OCI-LY1 (cell line): Measurements from ENCODE around the gene DBH.
"Not testable (repeated sequence)": the region's sequence is repeated elsewhere in the genome, so short reads cannot be mapped to it uniquely, and the experiment has no call there.

ENCODE experiments used
- H2AFZ ChIP-seq: fragments of 200-600 bp; sonication (generic), shearing (Covaris generic); 2 replicates; pipeline ENCODE4 v1.6.0; 2014; ENCODE audit warnings: antibody characterized with exemption, mild to moderate bottlenecking, low read length
- H3F3A ChIP-seq: fragments of 200-600 bp; sonication (generic), shearing (Covaris generic); 2 replicates; pipeline ENCODE4 v1.6.0; 2014; ENCODE audit warnings: mild to moderate bottlenecking, antibody characterized with exemption, low read length, moderate library complexity; ENCODE audit not compliant: insufficient read depth
- H3K27ac ChIP-seq: fragments of 200-600 bp; sonication (generic); 2 replicates; pipeline ENCODE4 v1.5.1; 2014; ENCODE audit warnings: low read length, mixed run types, mild to moderate bottlenecking, low read depth; ENCODE audit not compliant: poor library complexity, severe bottlenecking
- H3K27me3 ChIP-seq: fragments of 200-600 bp; sonication (generic); 2 replicates; pipeline ENCODE4 v1.6.0; 2014; ENCODE audit warnings: antibody characterized with exemption, mild to moderate bottlenecking, low read length, moderate library complexity; ENCODE audit not compliant: insufficient read depth
- H3K36me3 ChIP-seq: fragments of 200-600 bp; sonication (generic); 2 replicates; pipeline ENCODE4 v1.6.1; 2014; ENCODE audit warnings: mild to moderate bottlenecking, antibody characterized with exemption, low read length, moderate library complexity, mixed read lengths; ENCODE audit not compliant: insufficient read depth
- H3K4me1 ChIP-seq: fragments of 200-600 bp; sonication (generic); 2 replicates; pipeline ENCODE4 v1.5.1; 2014; ENCODE audit warnings: mild to moderate bottlenecking, low read length, moderate library complexity; ENCODE audit not compliant: insufficient read depth, severe bottlenecking
- H3K4me2 ChIP-seq: fragments of 200-600 bp; sonication (generic), shearing (Covaris generic); 2 replicates; pipeline ENCODE4 v1.6.1; 2014; ENCODE audit warnings: low read length
- H3K4me3 ChIP-seq: fragments of 200-600 bp; sonication (generic); 2 replicates; pipeline ENCODE4 v1.5.1; 2014; ENCODE audit warnings: low read length, low read depth, mild to moderate bottlenecking, mixed read lengths; ENCODE audit not compliant: poor library complexity, severe bottlenecking
- H3K79me2 ChIP-seq: fragments of 200-600 bp; shearing (Covaris generic); 2 replicates; pipeline ENCODE4 v1.6.1; 2016; ENCODE audit warnings: mixed run types, low read length, mixed read lengths; ENCODE audit not compliant: insufficient read depth
- H3K9ac ChIP-seq: fragments of 200-600 bp; sonication (generic), shearing (Covaris generic); 2 replicates; pipeline ENCODE4 v1.6.1; 2014; ENCODE audit warnings: mild to moderate bottlenecking, low read length, mixed read lengths
- H3K9me2 ChIP-seq: fragments of 200-600 bp; sonication (generic), shearing (Covaris generic); 2 replicates; pipeline ENCODE4 v1.6.1; 2014; ENCODE audit warnings: low read depth, mild to moderate bottlenecking, low read length, mixed read lengths
- H3K9me3 ChIP-seq: fragments of 200-600 bp; shearing (Covaris generic); 2 replicates; pipeline ENCODE4 v1.6.1; 2014; ENCODE audit warnings: low read length, mixed read lengths
- H4K20me1 ChIP-seq: fragments of 200-600 bp; sonication (generic), shearing (Covaris generic); 2 replicates; pipeline ENCODE4 v1.6.0; 2016; ENCODE audit warnings: mild to moderate bottlenecking, low read length; ENCODE audit not compliant: insufficient read depth
- EZH2 ChIP-seq: fragments of 200-600 bp; sonication (generic), shearing (Covaris generic); IDR thresholded peaks from 2 replicates; pipeline ENCODE4 v1.8.0; 2017; ENCODE audit warnings: borderline replicate concordance, mixed run types, mild to moderate bottlenecking, antibody characterized with exemption, low read length, moderate library complexity, mixed read lengths
- TF ChIP-seq, protein P1 (sequence below): fragments of 200-600 bp; sonication (generic), shearing (Covaris generic); IDR thresholded peaks from 2 replicates; pipeline ENCODE4 v1.5.1; 2017; ENCODE audit warnings: mild to moderate bottlenecking, antibody characterized with exemption, low read length, moderate library complexity, mixed read lengths

Gene DBH

GRCh38 chr9:133621725-133622267 lies 14.4 kb upstream of the DBH start:
- Histone ChIP-seq H4K20me1 (no peaks in the 10 kb centered on the region), H3K9ac (no peak overlapping the region), H3K9me2 (no peaks in the 10 kb centered on the region), H2AFZ (no peak overlapping the region), H3F3A (no peaks in the 10 kb centered on the region), H3K27ac (no peak overlapping the region), H3K4me1 (no peaks in the 10 kb centered on the region), H3K79me2 (no peaks in the 10 kb centered on the region), H3K36me3 (no peaks in the 10 kb centered on the region), H3K4me3 (no peak overlapping the region), H3K4me2 (no peak overlapping the region), H3K9me3 (no peaks in the 10 kb centered on the region), H3K27me3 (no peaks in the 10 kb centered on the region; the same call in 1 of the 2 replicates)
- no peak for TF ChIP-seq EZH2

- Histone ChIP-seq H3K9me2 (no peaks in the 10 kb centered on the region), H3K27me3 (no peaks in the 10 kb centered on the region; the same call in 1 of the 2 replicates), H3K36me3 (no peaks in the 10 kb centered on the region), H3K79me2 (no peaks in the 10 kb centered on the region), H3K4me1 (no peaks in the 10 kb centered on the region), H3K9ac (no peak overlapping the region), H3K4me2 (no peak overlapping the region), H2AFZ (no peak overlapping the region), H3K4me3 (no peak overlapping the region), H3F3A (no peaks in the 10 kb centered on the region), H3K9me3 (no peaks in the 10 kb centered on the region), H3K27ac (no peak overlapping the region), H4K20me1 (no peaks in the 10 kb centered on the region)
- TF ChIP-seq, protein P1, sequence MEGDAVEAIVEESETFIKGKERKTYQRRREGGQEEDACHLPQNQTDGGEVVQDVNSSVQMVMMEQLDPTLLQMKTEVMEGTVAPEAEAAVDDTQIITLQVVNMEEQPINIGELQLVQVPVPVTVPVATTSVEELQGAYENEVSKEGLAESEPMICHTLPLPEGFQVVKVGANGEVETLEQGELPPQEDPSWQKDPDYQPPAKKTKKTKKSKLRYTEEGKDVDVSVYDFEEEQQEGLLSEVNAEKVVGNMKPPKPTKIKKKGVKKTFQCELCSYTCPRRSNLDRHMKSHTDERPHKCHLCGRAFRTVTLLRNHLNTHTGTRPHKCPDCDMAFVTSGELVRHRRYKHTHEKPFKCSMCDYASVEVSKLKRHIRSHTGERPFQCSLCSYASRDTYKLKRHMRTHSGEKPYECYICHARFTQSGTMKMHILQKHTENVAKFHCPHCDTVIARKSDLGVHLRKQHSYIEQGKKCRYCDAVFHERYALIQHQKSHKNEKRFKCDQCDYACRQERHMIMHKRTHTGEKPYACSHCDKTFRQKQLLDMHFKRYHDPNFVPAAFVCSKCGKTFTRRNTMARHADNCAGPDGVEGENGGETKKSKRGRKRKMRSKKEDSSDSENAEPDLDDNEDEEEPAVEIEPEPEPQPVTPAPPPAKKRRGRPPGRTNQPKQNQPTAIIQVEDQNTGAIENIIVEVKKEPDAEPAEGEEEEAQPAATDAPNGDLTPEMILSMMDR: no peak
- TF ChIP-seq EZH2: no peak
Observed at GRCh38 chr9:133622555-133622954, 13.6 kb upstream of the DBH start.

- H3F3A ChIP-seq, H3K4me2 ChIP-seq, H3K9me2 ChIP-seq, H3K27ac ChIP-seq, H3K4me3 ChIP-seq, H3K9ac ChIP-seq, H3K4me1 ChIP-seq, H3K27me3 ChIP-seq, H4K20me1 ChIP-seq, H3K79me2 ChIP-seq, H2AFZ ChIP-seq, H3K9me3 ChIP-seq, H3K36me3 ChIP-seq: not testable (repeated sequence)
Observed at GRCh38 chr9:133626008-133626407, 10.2 kb upstream of the DBH start.

DNA sequence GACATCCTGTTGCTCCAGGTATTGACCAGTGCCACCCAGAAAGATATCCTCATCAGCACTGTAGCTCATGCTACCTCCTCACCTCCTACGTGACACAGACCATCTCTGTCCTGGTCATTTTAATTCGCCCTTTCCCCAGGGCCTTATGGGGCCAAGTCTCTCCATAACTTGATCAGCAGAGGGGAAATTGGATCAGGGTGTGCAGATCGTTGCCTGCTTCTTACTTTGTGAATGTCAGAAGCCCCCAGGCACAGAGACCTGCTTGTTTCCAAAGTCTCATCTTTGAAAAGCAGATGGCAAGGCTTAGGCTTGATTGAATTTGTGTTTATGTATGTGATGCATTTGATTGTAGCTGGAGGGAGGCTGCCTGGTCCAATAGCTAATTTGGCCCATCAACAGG lies 8.8 kb upstream of the DBH start:
- no peaks in the 10 kb centered on the region; the same call in 1 of the 2 replicates for H3K27me3 ChIP-seq
- H3K9me3 ChIP-seq: no peaks in the 10 kb centered on the region
- no peak overlapping the region for H3K4me3 ChIP-seq
- no peaks in the 10 kb centered on the region for H3K79me2 ChIP-seq
- H3F3A ChIP-seq: no peaks in the 10 kb centered on the region
- TF ChIP-seq EZH2: no peak
- TF ChIP-seq, protein P1: no peak
- no peak overlapping the region for H3K27ac ChIP-seq
- H2AFZ ChIP-seq: no peak overlapping the region
- no peaks in the 10 kb centered on the region for H3K36me3 ChIP-seq
- no peak overlapping the region for H3K9ac ChIP-seq
- H3K9me2 ChIP-seq: no peaks in the 10 kb centered on the region
- H3K4me1 ChIP-seq: no peaks in the 10 kb centered on the region
- no peaks in the 10 kb centered on the region for H4K20me1 ChIP-seq
- H3K4me2 ChIP-seq: no peak overlapping the region
